K562 (cell line): ENCODE results near the gene PUM1.

Experiments used
- CREB1 ChIP-seq, 2 experiments: sonication (generic) in 1 of 2; formaldehyde crosslinking in 1 of 2; IDR thresholded peaks; 2 replicates each; pipeline versions ENCODE4 v1.6.1 to v1.8.0; 2012 to 2022; ENCODE audit warnings: inconsistent platforms in 1 of 2, mild to moderate bottlenecking in 1 of 2, missing genetic modification reagents in 1 of 2, moderate library complexity in 1 of 2
- EHMT2 ChIP-seq: fragments of 450-650 bp; IDR thresholded peaks from 2 replicates; pipeline ENCODE4 v1.6.1; 2018; ENCODE audit warnings: antibody characterized with exemption
- EZH2 ChIP-seq: IDR thresholded peaks from 2 replicates; pipeline ENCODE4 v1.6.1; 2012; ENCODE audit warnings: low read depth, mild to moderate bottlenecking, inconsistent platforms, low read length, borderline replicate concordance
- GATA2 ChIP-seq: sonication (generic); formaldehyde crosslinking; IDR thresholded peaks from 2 replicates; pipeline ENCODE4 v1.4.0; 2020; ENCODE audit warnings: mild to moderate bottlenecking, missing genetic modification reagents
- HCFC1 ChIP-seq: IDR thresholded peaks from 2 replicates; pipeline ENCODE4 v1.6.1; 2012; ENCODE audit warnings: low read depth, low read length, improper control_type of control experiment
- HNRNPL ChIP-seq: fragments of 200-400 bp; formaldehyde crosslinking; IDR thresholded peaks from 2 replicates; pipeline ENCODE4 v1.6.1; 2017; ENCODE audit warnings: low read depth, mild to moderate bottlenecking, low read length
- MAFG ChIP-seq: fragments of 450-650 bp; conservative IDR thresholded peaks from 2 replicates; pipeline ENCODE4 v1.6.1; 2016; ENCODE audit warnings: missing genetic modification characterization, missing compliant biosample characterization
- MTA3 ChIP-seq: fragments of 450-650 bp; formaldehyde crosslinking; IDR thresholded peaks from 2 replicates; pipeline ENCODE4 v1.6.1; 2017; ENCODE audit warnings: mild to moderate bottlenecking, borderline replicate concordance
- POLR2G ChIP-seq: fragments of 200-400 bp; formaldehyde crosslinking; IDR thresholded peaks from 2 replicates; pipeline ENCODE4 v1.6.1; 2017; ENCODE audit warnings: low read depth, mild to moderate bottlenecking, antibody characterized with exemption, low read length, moderate library complexity
- SP1 ChIP-seq: sonication (generic); formaldehyde crosslinking; IDR thresholded peaks from 2 replicates; pipeline ENCODE4 v1.8.1; 2022; ENCODE audit warnings: mild to moderate bottlenecking, missing genetic modification reagents
- TAF1 ChIP-seq: IDR thresholded peaks from 2 replicates; pipeline ENCODE4 v1.6.1; 2011; ENCODE audit warnings: mild to moderate bottlenecking, low read length, moderate library complexity; ENCODE audit not compliant: insufficient read depth, control insufficient read depth, severe bottlenecking; ENCODE audit errors: extremely low read depth
- TF ChIP-seq, protein P1 (sequence below): sonication (generic); formaldehyde crosslinking; IDR thresholded peaks from 2 replicates; pipeline ENCODE4 v1.8.1; 2023; ENCODE audit warnings: mild to moderate bottlenecking, missing genetic modification reagents
- TF ChIP-seq, protein P2 (sequence below), 3 experiments: IDR thresholded peaks in 2 of 3; conservative IDR thresholded peaks in 1 of 3; 2 replicates each; pipeline ENCODE4 v1.5.1; 2011 to 2012; ENCODE audit warnings: low read length in 3 of 3, mild to moderate bottlenecking in 3 of 3, control low read depth in 2 of 3, improper control_type of control experiment in 1 of 3, inconsistent platforms in 1 of 3, low read depth in 1 of 3, mixed read lengths in 1 of 3, moderate library complexity in 1 of 3; ENCODE audit not compliant: insufficient read depth in 2 of 3

GRCh38 chr1:30903343-30904034 lies 162.0 kb downstream of the PUM1 start:
- no peak for TF ChIP-seq HCFC1
- TF ChIP-seq EZH2: no peak
- TF ChIP-seq SP1 (CRISPR knock-in tag): peak; percentile 39; the same call in 1 of the 2 replicates
- TF ChIP-seq, protein P1, sequence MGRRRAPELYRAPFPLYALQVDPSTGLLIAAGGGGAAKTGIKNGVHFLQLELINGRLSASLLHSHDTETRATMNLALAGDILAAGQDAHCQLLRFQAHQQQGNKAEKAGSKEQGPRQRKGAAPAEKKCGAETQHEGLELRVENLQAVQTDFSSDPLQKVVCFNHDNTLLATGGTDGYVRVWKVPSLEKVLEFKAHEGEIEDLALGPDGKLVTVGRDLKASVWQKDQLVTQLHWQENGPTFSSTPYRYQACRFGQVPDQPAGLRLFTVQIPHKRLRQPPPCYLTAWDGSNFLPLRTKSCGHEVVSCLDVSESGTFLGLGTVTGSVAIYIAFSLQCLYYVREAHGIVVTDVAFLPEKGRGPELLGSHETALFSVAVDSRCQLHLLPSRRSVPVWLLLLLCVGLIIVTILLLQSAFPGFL (CRISPR knock-in tag): no peak
- TF ChIP-seq MTA3: 0 out of 2 replicates have a peak, but pooled peaks have one; percentile 42
- TF ChIP-seq GATA2: no peak
- no peak for TF ChIP-seq TAF1
- no peak for TF ChIP-seq MAFG (tag)
- TF ChIP-seq EHMT2: no peak
- TF ChIP-seq, protein P2, sequence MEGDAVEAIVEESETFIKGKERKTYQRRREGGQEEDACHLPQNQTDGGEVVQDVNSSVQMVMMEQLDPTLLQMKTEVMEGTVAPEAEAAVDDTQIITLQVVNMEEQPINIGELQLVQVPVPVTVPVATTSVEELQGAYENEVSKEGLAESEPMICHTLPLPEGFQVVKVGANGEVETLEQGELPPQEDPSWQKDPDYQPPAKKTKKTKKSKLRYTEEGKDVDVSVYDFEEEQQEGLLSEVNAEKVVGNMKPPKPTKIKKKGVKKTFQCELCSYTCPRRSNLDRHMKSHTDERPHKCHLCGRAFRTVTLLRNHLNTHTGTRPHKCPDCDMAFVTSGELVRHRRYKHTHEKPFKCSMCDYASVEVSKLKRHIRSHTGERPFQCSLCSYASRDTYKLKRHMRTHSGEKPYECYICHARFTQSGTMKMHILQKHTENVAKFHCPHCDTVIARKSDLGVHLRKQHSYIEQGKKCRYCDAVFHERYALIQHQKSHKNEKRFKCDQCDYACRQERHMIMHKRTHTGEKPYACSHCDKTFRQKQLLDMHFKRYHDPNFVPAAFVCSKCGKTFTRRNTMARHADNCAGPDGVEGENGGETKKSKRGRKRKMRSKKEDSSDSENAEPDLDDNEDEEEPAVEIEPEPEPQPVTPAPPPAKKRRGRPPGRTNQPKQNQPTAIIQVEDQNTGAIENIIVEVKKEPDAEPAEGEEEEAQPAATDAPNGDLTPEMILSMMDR (IDR thresholded peaks at IDR 0.05 in 2 of 3, conservative IDR thresholded peaks at IDR 0.05 in 1 of 3; ENCODE audit: insufficient read depth in 2 of 3, low read depth in 1 of 3, low read length in 3 of 3): peak; percentile 10 to 33 (median 27); a peak in 2 of 6 replicates
- TF ChIP-seq CREB1 (IDR thresholded peaks at IDR 0.05): no peak
- peak; percentile 59; the same call in 1 of the 2 replicates for TF ChIP-seq CREB1 (CRISPR knock-in tag; IDR thresholded peaks at IDR 0.05)
- no peak for TF ChIP-seq POLR2G
- no peak for TF ChIP-seq HNRNPL
